Mesendoderm (in vitro differentiated cells): Measurements from ENCODE around the gene MIEF2.

Experiments
- DNase-seq: peaks from one replicate; pipeline ENCODE4 v3.0.0; 2013
- H2AK5ac ChIP-seq: 2 replicates; pipeline ENCODE4 v1.6.1; 2013; ENCODE audit warnings: low read length, inconsistent platforms
- H2BK120ac ChIP-seq: 2 replicates; pipeline ENCODE4 v1.6.1; 2013; ENCODE audit warnings: low read depth, mild to moderate bottlenecking, low read length, moderate library complexity, mixed read lengths
- H2BK15ac ChIP-seq: replicated peaks from 2 replicates; pipeline ENCODE4 v1.6.1; 2013; ENCODE audit warnings: low read depth, mild to moderate bottlenecking, moderate library complexity
- H2BK5ac ChIP-seq: 2 replicates; pipeline ENCODE4 v1.6.1; 2013; ENCODE audit warnings: low read length, inconsistent platforms
- H3K18ac ChIP-seq: 2 replicates; pipeline ENCODE4 v1.6.1; 2013; ENCODE audit warnings: mild to moderate bottlenecking, low read length, mixed read lengths
- H3K23ac ChIP-seq: one replicate; pipeline ENCODE4 v1.6.1; 2013; ENCODE audit warnings: low read length
- H3K27ac ChIP-seq: 2 replicates; pipeline ENCODE4 v1.5.1; 2013; ENCODE audit warnings: low read depth, mild to moderate bottlenecking, inconsistent platforms, low read length, moderate library complexity
- H3K27me3 ChIP-seq: 2 replicates; pipeline ENCODE4 v1.6.1; 2013; ENCODE audit warnings: low read length, control low read depth, mild to moderate bottlenecking, inconsistent platforms; ENCODE audit not compliant: insufficient read depth, poor library complexity
- H3K36me3 ChIP-seq: 2 replicates; pipeline ENCODE4 v1.6.1; 2013; ENCODE audit warnings: low read length, inconsistent platforms; ENCODE audit not compliant: control insufficient read depth, insufficient read depth
- H3K4ac ChIP-seq: one replicate; pipeline ENCODE4 v1.6.1; 2013; ENCODE audit warnings: low read depth, mild to moderate bottlenecking, low read length, moderate library complexity
- H3K4me1 ChIP-seq: 2 replicates; pipeline ENCODE4 v1.6.1; 2013; ENCODE audit warnings: low read depth, low read length, inconsistent platforms; ENCODE audit not compliant: control insufficient read depth
- H3K4me2 ChIP-seq: 2 replicates; pipeline ENCODE4 v1.6.1; 2013; ENCODE audit warnings: low read length
- H3K4me3 ChIP-seq: 2 replicates; pipeline ENCODE4 v1.5.1; 2013; ENCODE audit warnings: mild to moderate bottlenecking, low read length
- H3K56ac ChIP-seq: one replicate; pipeline ENCODE4 v1.6.1; 2013; ENCODE audit warnings: low read length
- H3K79me1 ChIP-seq: 2 replicates; pipeline ENCODE4 v1.6.1; 2013; ENCODE audit warnings: low read length, inconsistent platforms
- H3K79me2 ChIP-seq: 2 replicates; pipeline ENCODE4 v1.6.1; 2013; ENCODE audit warnings: mild to moderate bottlenecking, low read length; ENCODE audit not compliant: control insufficient read depth, insufficient read depth
- H3K9ac ChIP-seq: 2 replicates; pipeline ENCODE4 v1.6.1; 2013; ENCODE audit warnings: low read length, inconsistent platforms
- H4K5ac ChIP-seq: one replicate; pipeline ENCODE4 v1.6.1; 2013; ENCODE audit warnings: low read length
- H4K8ac ChIP-seq: one replicate; pipeline ENCODE4 v1.6.1; 2013; ENCODE audit warnings: low read depth, mild to moderate bottlenecking, control low read depth, low read length, moderate library complexity
- WGBS: extraction: QIAGEN DNeasy Blood & Tissue Kit; methylation state at CpG from one replicate; pipeline ENCODE4 v1.1.7; 2013; ENCODE audit warnings: low lambda C conversion rate, missing lambda C conversion rate; ENCODE audit not compliant: insufficient coverage; ENCODE audit errors: extremely low coverage; 5-methylcytosine and 5-hydroxymethylcytosine counted together

MIEF2 gene

DNA sequence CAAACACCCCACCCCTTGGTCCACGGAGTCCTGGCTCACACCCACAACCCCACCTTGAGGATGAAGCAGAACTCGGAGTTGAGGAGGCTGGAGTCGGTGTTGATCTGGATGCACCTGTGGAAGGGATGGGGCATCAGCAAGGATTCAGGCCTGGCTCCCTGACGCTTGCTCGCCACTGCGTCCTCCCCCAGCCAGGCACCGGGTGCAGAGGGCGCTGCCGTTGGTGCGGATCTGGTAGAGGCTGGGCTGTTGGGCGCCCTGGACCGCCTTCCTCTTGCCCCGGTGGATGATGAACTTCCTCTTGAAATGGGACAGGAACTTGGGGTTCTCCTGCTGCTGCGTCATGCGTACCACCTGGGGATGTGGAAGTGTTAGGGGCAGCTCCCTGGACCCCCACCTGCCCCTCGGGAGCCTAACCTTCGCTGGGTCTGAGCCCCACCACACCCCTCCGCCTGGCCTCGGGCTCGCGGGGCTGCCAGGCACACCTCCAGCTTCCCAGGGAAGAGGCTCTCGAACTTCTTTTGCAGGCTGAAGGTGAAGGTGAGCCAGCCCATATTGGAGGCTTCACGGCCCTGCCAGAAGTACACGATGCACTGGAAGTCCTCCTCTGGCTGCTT is 14.2 kb upstream of the MIEF2 start:
- H3K4me2 ChIP-seq: no peak overlapping the region
- H3K4ac ChIP-seq: no peak overlapping the region
- no peak overlapping the region for H4K8ac ChIP-seq
- H4K5ac ChIP-seq: no peak overlapping the region
- H3K18ac ChIP-seq: no peak overlapping the region
- H3K23ac ChIP-seq: no peak overlapping the region
- peak overlapping the region; percentile 55 for H3K9ac ChIP-seq
- no peaks in the 10 kb centered on the region for H3K79me1 ChIP-seq
- H3K27ac ChIP-seq: no peak overlapping the region
- H3K27me3 ChIP-seq: no peaks in the 10 kb centered on the region
- H2BK120ac ChIP-seq: no peak overlapping the region
- H3K4me1 ChIP-seq: peaks cover 3% of the 10 kb centered on the region
- H2BK15ac ChIP-seq: no peak overlapping the region
- peak overlapping the region; percentile 62 for H3K56ac ChIP-seq
- H2BK5ac ChIP-seq: no peak overlapping the region
- WGBS: no CpG with 5 or more reads among the region's 24 CpGs
- no peak overlapping the region for H3K4me3 ChIP-seq
- H3K36me3 ChIP-seq: peaks cover 25% of the 10 kb centered on the region
- no peaks in the 10 kb centered on the region for H3K79me2 ChIP-seq
- no peak overlapping the region for H2AK5ac ChIP-seq
- no peak for DNase-seq

- Histone ChIP-seq H3K27me3 (no peaks in the 10 kb centered on the region), H3K4me3 (peak overlapping the region; percentile 29), H3K27ac (peak overlapping the region; percentile 30), H4K8ac (no peak overlapping the region), H3K4ac (no peak overlapping the region), H3K79me2 (no peaks in the 10 kb centered on the region), H2AK5ac (no peak overlapping the region), H3K56ac (peak overlapping the region; percentile 91), H2BK5ac (no peak overlapping the region), H3K4me2 (peak overlapping the region; percentile 93), H2BK120ac (no peak overlapping the region), H3K36me3 (peaks cover 32% of the 10 kb centered on the region), H3K4me1 (peaks cover 3% of the 10 kb centered on the region), H4K5ac (no peak overlapping the region), H2BK15ac (no peak overlapping the region), H3K23ac (no peak overlapping the region), H3K79me1 (no peaks in the 10 kb centered on the region), H3K9ac (peak overlapping the region; percentile 69), H3K18ac (no peak overlapping the region)
- no CpG with 5 or more reads among the region's 46 CpGs for WGBS
- peak; percentile 94 for DNase-seq
These were observed 13.4 kb upstream of the MIEF2 start for GRCh38 chr17:18246880-18247612.

DNA sequence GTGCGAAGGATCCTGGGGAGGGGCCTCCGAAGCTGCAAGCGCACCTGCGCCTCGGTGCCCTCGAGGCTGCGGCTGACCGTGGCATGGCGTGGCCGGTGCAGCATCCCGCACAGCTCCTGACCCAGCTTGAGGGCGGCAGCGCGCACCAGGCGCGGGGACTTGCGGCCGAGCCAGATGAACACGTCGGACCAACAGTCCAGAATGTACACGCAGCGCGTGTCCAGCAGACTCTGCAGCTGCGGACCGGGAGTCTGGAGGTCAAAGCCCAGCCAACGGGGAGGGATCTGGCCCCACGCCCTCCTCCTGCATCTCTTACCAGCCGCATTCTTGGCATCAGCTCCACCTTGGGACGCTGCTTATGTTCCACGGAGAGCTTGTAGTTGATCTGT is 12.9 kb upstream of the MIEF2 start:
- H3K9ac ChIP-seq: peak overlapping the region; percentile 24
- WGBS: no CpG with 5 or more reads among the region's 30 CpGs
- no peak overlapping the region for H3K4me2 ChIP-seq
- H4K8ac ChIP-seq: no peak overlapping the region
- H3K27ac ChIP-seq: no peak overlapping the region
- H4K5ac ChIP-seq: no peak overlapping the region
- H3K4ac ChIP-seq: no peak overlapping the region
- peaks cover 32% of the 10 kb centered on the region for H3K36me3 ChIP-seq
- H3K4me3 ChIP-seq: no peak overlapping the region
- no peak for DNase-seq
- H2BK5ac ChIP-seq: no peak overlapping the region
- no peak overlapping the region for H2BK120ac ChIP-seq
- no peaks in the 10 kb centered on the region for H3K27me3 ChIP-seq
- no peak overlapping the region for H3K56ac ChIP-seq
- H3K4me1 ChIP-seq: peaks cover 3% of the 10 kb centered on the region
- no peaks in the 10 kb centered on the region for H3K79me2 ChIP-seq
- H3K23ac ChIP-seq: no peak overlapping the region
- H2AK5ac ChIP-seq: no peak overlapping the region
- no peak overlapping the region for H2BK15ac ChIP-seq
- H3K18ac ChIP-seq: no peak overlapping the region
- H3K79me1 ChIP-seq: no peaks in the 10 kb centered on the region

DNA sequence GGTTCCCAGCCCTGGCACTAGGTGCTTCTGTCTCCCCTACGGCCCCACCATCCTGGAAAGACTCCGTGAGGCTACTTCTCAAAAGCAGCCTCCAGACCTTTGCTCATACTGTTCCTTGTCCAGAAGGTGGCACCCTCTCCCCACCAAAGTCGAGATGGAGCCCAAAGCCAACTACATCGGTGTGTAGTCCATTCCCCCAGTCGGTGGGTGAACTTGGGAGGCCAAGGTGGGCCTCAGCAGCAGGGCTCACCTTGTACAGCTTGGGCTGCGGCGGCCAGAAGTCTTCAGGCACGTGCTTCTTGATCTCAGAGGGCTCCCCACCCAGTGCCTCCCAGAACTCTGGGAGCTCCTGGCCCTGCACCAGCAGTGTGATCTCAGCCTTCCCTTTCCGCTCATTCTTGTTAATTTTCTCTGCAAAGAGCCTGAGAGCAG is 12.1 kb upstream of the MIEF2 start:
- WGBS: no CpG with 5 or more reads among the region's 9 CpGs
- no peak overlapping the region for H3K4me3 ChIP-seq

GRCh38 chr17:18248811-18249210 is 11.7 kb upstream of the MIEF2 start:
- Histone ChIP-seq H3K27ac (no peak overlapping the region), H3K56ac (no peak overlapping the region), H2BK120ac (no peak overlapping the region), H3K23ac (no peak overlapping the region), H4K5ac (no peak overlapping the region), H3K4me1 (peaks cover 3% of the 10 kb centered on the region), H3K79me2 (no peaks in the 10 kb centered on the region), H2BK5ac (no peak overlapping the region), H2AK5ac (no peak overlapping the region), H3K27me3 (no peaks in the 10 kb centered on the region), H3K36me3 (peaks cover 32% of the 10 kb centered on the region), H4K8ac (no peak overlapping the region), H2BK15ac (no peak overlapping the region), H3K4ac (no peak overlapping the region), H3K4me2 (no peak overlapping the region), H3K79me1 (no peaks in the 10 kb centered on the region), H3K9ac (no peak overlapping the region), H3K18ac (no peak overlapping the region), H3K4me3 (no peak overlapping the region)
- WGBS: no CpG with 5 or more reads among the region's 7 CpGs
- no peak for DNase-seq

More for the DNA sequence above, 12.1 kb upstream of the MIEF2 start:
- Histone ChIP-seq H3K9ac (no peak overlapping the region), H2AK5ac (no peak overlapping the region), H3K4ac (no peak overlapping the region), H3K23ac (no peak overlapping the region), H3K27me3 (no peaks in the 10 kb centered on the region), H3K36me3 (peaks cover 35% of the 10 kb centered on the region), H3K79me1 (no peaks in the 10 kb centered on the region), H3K56ac (no peak overlapping the region), H4K5ac (no peak overlapping the region), H4K8ac (no peak overlapping the region), H2BK5ac (no peak overlapping the region), H3K4me1 (peaks cover 3% of the 10 kb centered on the region), H3K27ac (no peak overlapping the region), H2BK120ac (no peak overlapping the region), H3K79me2 (no peaks in the 10 kb centered on the region), H3K18ac (no peak overlapping the region), H2BK15ac (no peak overlapping the region), H3K4me2 (no peak overlapping the region)
- peak; percentile 86 for DNase-seq
